Islet precursor cell (in vitro differentiated cells): ENCODE measurements around the gene HEATR9.

Experiments used
- DNase-seq: peaks from one replicate; pipeline ENCODE4 v3.0.0-alpha.2; 2018

Gene HEATR9

GRCh38 chr17:35892091-35893035, 23.7 kb upstream of the HEATR9 start:
- peak; percentile 73 for DNase-seq

GRCh38 chr17:35891269-35891668, 22.6 kb upstream of the HEATR9 start:
- DNase-seq: no peak

GRCh38 chr17:35890774-35891155, 22.1 kb upstream of the HEATR9 start:
- no peak for DNase-seq

GRCh38 chr17:35889818-35890773, 21.4 kb upstream of the HEATR9 start:
- no peak for DNase-seq

- no peak for DNase-seq
Measured at GRCh38 chr17:35889241-35889640, 20.6 kb upstream of the HEATR9 start.

GRCh38 chr17:35879773-35880654, 11.3 kb upstream of the HEATR9 start, which contains the start of gene CCL5:
Gene CCL5, minus strand, starts transcription at chr17:35880360.
- peak; percentile 52 for DNase-seq

GRCh38 chr17:35878361-35878760, 9.7 kb upstream of the HEATR9 start:
- no peak for DNase-seq

- no peak for DNase-seq
Measured at GRCh38 chr17:35877345-35878029, 8.8 kb upstream of the HEATR9 start.

- no peak for DNase-seq
Measured at GRCh38 chr17:35876534-35876933, 7.8 kb upstream of the HEATR9 start.

GRCh38 chr17:35875800-35876139, 7.1 kb upstream of the HEATR9 start:
- DNase-seq: no peak

GRCh38 chr17:35875072-35875799, 6.5 kb upstream of the HEATR9 start:
- DNase-seq: no peak

- DNase-seq: no peak
Measured at GRCh38 chr17:35872196-35872980, 3.7 kb upstream of the HEATR9 start.

- peak; percentile 57 for DNase-seq
Measured at GRCh38 chr17:35870906-35871819, 2.5 kb upstream of the HEATR9 start.

GRCh38 chr17:35867574-35867973, 1.1 kb downstream of the HEATR9 start:
- no peak for DNase-seq

- DNase-seq: no peak
Measured at GRCh38 chr17:35866341-35866950, 2.2 kb downstream of the HEATR9 start.

GRCh38 chr17:35865412-35866340, 3.0 kb downstream of the HEATR9 start:
- DNase-seq: no peak

- DNase-seq: no peak
Measured at GRCh38 chr17:35864853-35865252, 3.8 kb downstream of the HEATR9 start.

- no peak for DNase-seq
Measured at GRCh38 chr17:35856603-35857002, 12.1 kb downstream of the HEATR9 start.
